Loucy (cell line): Measurements from ENCODE around the gene ARHGAP40.

ENCODE experiments used
- H2AFZ ChIP-seq: fragments of 200-600 bp; sonication (generic); 2 replicates; pipeline ENCODE4 v1.6.0; 2016; ENCODE audit warnings: antibody characterized with exemption, mild to moderate bottlenecking, low read length, moderate library complexity
- H3F3A ChIP-seq: fragments of 200-600 bp; 2 replicates; pipeline ENCODE4 v1.6.0; 2016; ENCODE audit warnings: antibody characterized with exemption, low read depth, mild to moderate bottlenecking
- H3K27me3 ChIP-seq: fragments of 200-600 bp; sonication (generic); 2 replicates; pipeline ENCODE4 v1.6.1; 2014; ENCODE audit warnings: low read length, mild to moderate bottlenecking; ENCODE audit not compliant: insufficient read depth, poor library complexity, severe bottlenecking
- H3K36me3 ChIP-seq: fragments of 200-600 bp; sonication (generic); 2 replicates; pipeline ENCODE4 v1.6.1; 2016; ENCODE audit warnings: low read length; ENCODE audit not compliant: insufficient read depth
- H3K4me1 ChIP-seq: fragments of 200-600 bp; sonication (generic); 2 replicates; pipeline ENCODE4 v1.5.1; 2014; ENCODE audit warnings: low read length, mild to moderate bottlenecking; ENCODE audit not compliant: insufficient read depth, poor library complexity, severe bottlenecking
- H3K4me2 ChIP-seq: fragments of 200-600 bp; sonication (generic); 2 replicates; pipeline ENCODE4 v1.6.0; 2014; ENCODE audit warnings: antibody characterized with exemption, low read length, low read depth, mild to moderate bottlenecking; ENCODE audit not compliant: poor library complexity, severe bottlenecking
- H3K4me3 ChIP-seq: fragments of 200-600 bp; sonication (generic); 2 replicates; pipeline ENCODE4 v1.5.1; 2014; ENCODE audit warnings: low read length, mild to moderate bottlenecking, mixed read lengths; ENCODE audit not compliant: poor library complexity, severe bottlenecking
- H3K79me2 ChIP-seq: fragments of 200-600 bp; sonication (generic); 2 replicates; pipeline ENCODE4 v1.6.1; 2014; ENCODE audit warnings: low read length; ENCODE audit not compliant: insufficient read depth
- H3K9ac ChIP-seq: fragments of 200-600 bp; sonication (generic); 2 replicates; pipeline ENCODE4 v1.6.0; 2014; ENCODE audit warnings: mild to moderate bottlenecking, low read depth, low read length, moderate library complexity; ENCODE audit not compliant: poor library complexity, severe bottlenecking
- H3K9me2 ChIP-seq: fragments of 200-600 bp; sonication (generic); replicated peaks from 2 replicates; pipeline ENCODE4 v1.6.1; 2016; ENCODE audit warnings: low read depth, low read length, mixed read lengths
- H3K9me3 ChIP-seq: fragments of 200-600 bp; sonication (generic); 2 replicates; pipeline ENCODE4 v1.6.1; 2014; ENCODE audit warnings: mild to moderate bottlenecking, antibody characterized with exemption, low read length, low read depth; ENCODE audit not compliant: insufficient read depth
- H4K20me1 ChIP-seq: fragments of 200-600 bp; sonication (generic); 2 replicates; pipeline ENCODE4 v1.6.0; 2014; ENCODE audit warnings: antibody characterized with exemption, low read length, mild to moderate bottlenecking; ENCODE audit not compliant: insufficient read depth, poor library complexity, severe bottlenecking
- EZH2phosphoT487 ChIP-seq: fragments of 200-600 bp; IDR thresholded peaks from 2 replicates; pipeline ENCODE4 v1.6.1; 2018; ENCODE audit warnings: antibody characterized with exemption, mild to moderate bottlenecking, moderate library complexity, borderline replicate concordance
- TF ChIP-seq, protein P1 (sequence below): fragments of 200-600 bp; sonication (generic); conservative IDR thresholded peaks from 2 replicates; pipeline ENCODE4 v1.5.1; 2014; ENCODE audit warnings: mild to moderate bottlenecking, antibody characterized with exemption, low read length

ARHGAP40 gene

DNA sequence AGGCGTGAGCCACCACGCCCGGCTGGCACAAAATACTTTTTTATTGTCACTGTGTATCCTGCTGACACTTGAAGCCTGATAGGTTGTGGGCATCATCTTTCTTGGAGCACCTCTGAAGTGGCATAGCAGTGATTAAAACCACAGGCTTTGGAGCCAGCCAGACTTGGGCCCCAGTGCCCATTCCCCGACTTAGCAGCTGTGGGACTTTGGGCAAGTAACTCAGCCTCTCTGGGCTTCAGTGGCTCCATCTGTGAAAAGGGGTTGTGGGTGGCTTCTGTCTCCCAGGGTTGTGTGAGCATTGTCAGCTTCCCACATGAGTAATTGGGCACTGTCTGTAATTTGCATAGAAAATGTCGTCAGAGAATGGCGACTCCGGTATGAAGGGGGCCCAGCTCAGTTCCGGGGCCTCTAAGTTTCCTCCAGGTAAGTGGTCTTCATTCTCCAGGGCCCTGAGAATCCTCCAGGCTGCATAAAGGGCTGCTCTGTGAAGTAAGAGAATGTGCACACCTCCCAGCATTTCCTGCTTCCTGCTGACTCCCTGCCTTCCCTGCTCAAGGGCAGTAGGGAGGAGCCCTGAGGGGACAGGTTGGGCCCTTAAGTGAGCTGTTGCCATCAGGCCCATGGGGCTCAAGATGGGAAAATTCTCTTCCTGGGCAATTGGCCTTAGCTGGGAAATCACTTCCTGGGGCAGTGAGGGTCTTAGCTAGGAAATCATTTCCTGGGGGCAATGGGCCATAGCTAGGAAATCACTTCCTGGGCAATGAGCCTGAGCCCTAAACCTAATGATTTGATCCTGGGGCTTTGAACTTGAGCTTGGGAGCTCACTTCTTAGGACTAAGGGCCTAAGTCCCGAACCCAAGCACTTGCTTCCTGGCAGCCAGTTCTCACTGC lies 27.2 kb downstream of the ARHGAP40 start:
- no peaks in the 10 kb centered on the region for H3K79me2 ChIP-seq
- H3F3A ChIP-seq: no peaks in the 10 kb centered on the region
- H3K27me3 ChIP-seq: no peaks in the 10 kb centered on the region
- H3K36me3 ChIP-seq: no peaks in the 10 kb centered on the region
- H3K4me2 ChIP-seq: no peak overlapping the region
- H3K4me1 ChIP-seq: no peaks in the 10 kb centered on the region
- no peaks in the 10 kb centered on the region for H3K9me2 ChIP-seq
- no peak overlapping the region for H3K9ac ChIP-seq
- H2AFZ ChIP-seq: peak overlapping the region; percentile 68
- no peaks in the 10 kb centered on the region for H4K20me1 ChIP-seq
- H3K9me3 ChIP-seq: no peaks in the 10 kb centered on the region
- no peak overlapping the region for H3K4me3 ChIP-seq
- TF ChIP-seq EZH2phosphoT487: no peak
- TF ChIP-seq, protein P1, sequence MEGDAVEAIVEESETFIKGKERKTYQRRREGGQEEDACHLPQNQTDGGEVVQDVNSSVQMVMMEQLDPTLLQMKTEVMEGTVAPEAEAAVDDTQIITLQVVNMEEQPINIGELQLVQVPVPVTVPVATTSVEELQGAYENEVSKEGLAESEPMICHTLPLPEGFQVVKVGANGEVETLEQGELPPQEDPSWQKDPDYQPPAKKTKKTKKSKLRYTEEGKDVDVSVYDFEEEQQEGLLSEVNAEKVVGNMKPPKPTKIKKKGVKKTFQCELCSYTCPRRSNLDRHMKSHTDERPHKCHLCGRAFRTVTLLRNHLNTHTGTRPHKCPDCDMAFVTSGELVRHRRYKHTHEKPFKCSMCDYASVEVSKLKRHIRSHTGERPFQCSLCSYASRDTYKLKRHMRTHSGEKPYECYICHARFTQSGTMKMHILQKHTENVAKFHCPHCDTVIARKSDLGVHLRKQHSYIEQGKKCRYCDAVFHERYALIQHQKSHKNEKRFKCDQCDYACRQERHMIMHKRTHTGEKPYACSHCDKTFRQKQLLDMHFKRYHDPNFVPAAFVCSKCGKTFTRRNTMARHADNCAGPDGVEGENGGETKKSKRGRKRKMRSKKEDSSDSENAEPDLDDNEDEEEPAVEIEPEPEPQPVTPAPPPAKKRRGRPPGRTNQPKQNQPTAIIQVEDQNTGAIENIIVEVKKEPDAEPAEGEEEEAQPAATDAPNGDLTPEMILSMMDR: no peak

GRCh38 chr20:38629979-38630378 lies 28.4 kb downstream of the ARHGAP40 start:
- no peak overlapping the region for H2AFZ ChIP-seq
- TF ChIP-seq, protein P1: no peak
- TF ChIP-seq EZH2phosphoT487: no peak
- no peaks in the 10 kb centered on the region for H3K36me3 ChIP-seq
- H3K4me1 ChIP-seq: no peaks in the 10 kb centered on the region
- no peaks in the 10 kb centered on the region for H3K9me2 ChIP-seq
- H3K27me3 ChIP-seq: no peaks in the 10 kb centered on the region
- no peaks in the 10 kb centered on the region for H3F3A ChIP-seq
- no peak overlapping the region for H3K9ac ChIP-seq
- H3K4me2 ChIP-seq: no peak overlapping the region
- no peaks in the 10 kb centered on the region for H3K9me3 ChIP-seq
- no peaks in the 10 kb centered on the region for H4K20me1 ChIP-seq
- H3K4me3 ChIP-seq: no peak overlapping the region
- no peaks in the 10 kb centered on the region for H3K79me2 ChIP-seq

- Histone ChIP-seq H3K4me2 (no peak overlapping the region), H4K20me1 (no peaks in the 10 kb centered on the region), H3F3A (no peaks in the 10 kb centered on the region), H3K27me3 (no peaks in the 10 kb centered on the region), H2AFZ (no peak overlapping the region), H3K79me2 (no peaks in the 10 kb centered on the region), H3K9me3 (no peaks in the 10 kb centered on the region), H3K36me3 (no peaks in the 10 kb centered on the region), H3K9ac (no peak overlapping the region), H3K4me3 (no peak overlapping the region), H3K9me2 (no peaks in the 10 kb centered on the region), H3K4me1 (no peaks in the 10 kb centered on the region)
- no peak for TF ChIP-seq EZH2phosphoT487
- TF ChIP-seq, protein P1: no peak
These were observed 29.1 kb downstream of the ARHGAP40 start for GRCh38 chr20:38630727-38631126.
